Measurements from ENCODE around the gene PRKCSH. TPM values are rescaled to one million over a fixed set of nuclear protein-coding genes. Genes with fewer than 3 reads are reported as not detected.

PRKCSH gene
- total RNA-seq, 2 donors from 2014 or later: 272 to 285 TPM

- H3K9me3 Mint-ChIP-seq: no peaks in the 10 kb centered on the region
- peaks cover 5 to 6% of the 10 kb centered on the region in 2 donors for H3K36me3 Mint-ChIP-seq
- ATAC-seq (no peak), DNase-seq (ENCODE audit: low spot score in 2 of 2) (peak in 1 of 2 donors; percentile 13)
- peak within 1 kb of the TSS in 1 of 2 donors; percentile 50 for H3K27ac Mint-ChIP-seq
These were observed 45.5 kb downstream of the PRKCSH start, which contains the start of gene ELAVL3 for GRCh38 chr19:11480715-11481533. Gene ELAVL3, minus strand, starts transcription at chr19:11481046. Its CDS starts 438 bp downstream, at chr19:11480608.

GRCh38 chr19:11481534-11482383 is 46.3 kb downstream of the PRKCSH start:
- peak in 1 of 2 donors; percentile 83 for DNase-seq (ENCODE audit: low spot score in 2 of 2)
- Mint-ChIP-seq H3K9me3 (no peaks in the 10 kb centered on the region), H3K27ac (peak overlapping the region; percentile 50 to 79), H3K36me3 (peaks cover 5 to 6% of the 10 kb centered on the region in 2 donors)
- ATAC-seq: peak; percentile 77 to 90

GRCh38 chr19:11482384-11483050 is 47.1 kb downstream of the PRKCSH start:
- peak; percentile 75 to 86 for ATAC-seq
- peaks cover 5 to 6% of the 10 kb centered on the region in 2 donors for H3K36me3 Mint-ChIP-seq
- peak; percentile 91 to 93 for DNase-seq (ENCODE audit: low spot score in 2 of 2)
- H3K9me3 Mint-ChIP-seq: no peaks in the 10 kb centered on the region
- peak overlapping the region in 1 of 2 donors; percentile 79 for H3K27ac Mint-ChIP-seq

- H3K27ac Mint-ChIP-seq: peak overlapping the region in 1 of 2 donors; percentile 79
- DNase-seq (ENCODE audit: low spot score in 2 of 2): no peak
- peaks cover 5 to 6% of the 10 kb centered on the region in 2 donors for H3K36me3 Mint-ChIP-seq
- ATAC-seq: no peak
- H3K9me3 Mint-ChIP-seq: no peaks in the 10 kb centered on the region
These were observed 48.1 kb downstream of the PRKCSH start for GRCh38 chr19:11483366-11484111.

- ATAC-seq (no peak), DNase-seq (ENCODE audit: low spot score in 2 of 2) (no peak)
- Mint-ChIP-seq H3K27ac (peak overlapping the region in 1 of 2 donors; percentile 33), H3K9me3 (no peaks in the 10 kb centered on the region), H3K36me3 (peaks cover 9 to 13% of the 10 kb centered on the region in 2 donors)
These were observed 49.9 kb downstream of the PRKCSH start for GRCh38 chr19:11485245-11485837.

GRCh38 chr19:11486661-11487503 is 51.4 kb downstream of the PRKCSH start:
- Mint-ChIP-seq H3K27ac (no peak overlapping the region), H3K9me3 (no peaks in the 10 kb centered on the region), H3K36me3 (peaks cover 4 to 13% of the 10 kb centered on the region in 2 donors)
- ATAC-seq (no peak), DNase-seq (ENCODE audit: low spot score in 2 of 2) (no peak)

- peaks cover 4 to 13% of the 10 kb centered on the region in 2 donors for H3K36me3 Mint-ChIP-seq
- no peak for DNase-seq (ENCODE audit: low spot score in 2 of 2)
- no peak for ATAC-seq
- no peaks in the 10 kb centered on the region for H3K9me3 Mint-ChIP-seq
- peak overlapping the region in 1 of 2 donors; percentile 77 for H3K27ac Mint-ChIP-seq
These were observed 53.9 kb downstream of the PRKCSH start for GRCh38 chr19:11489378-11489777.

- Mint-ChIP-seq H3K9me3 (no peaks in the 10 kb centered on the region), H3K36me3 (peaks cover 3 to 4% of the 10 kb centered on the region in 2 donors), H3K27ac (no peak overlapping the region)
- DNase-seq (ENCODE audit: low spot score in 2 of 2): no peak
- no peak for ATAC-seq
These were observed 59.3 kb downstream of the PRKCSH start for GRCh38 chr19:11494634-11495285.

GRCh38 chr19:11495481-11495880 is 60.0 kb downstream of the PRKCSH start:
- ATAC-seq (no peak), DNase-seq (ENCODE audit: low spot score in 2 of 2) (no peak)
- Mint-ChIP-seq H3K36me3 (no peaks in the 10 kb centered on the region), H3K27ac (no peak overlapping the region), H3K9me3 (no peaks in the 10 kb centered on the region)

GRCh38 chr19:11495885-11496284 is 60.5 kb downstream of the PRKCSH start:
- H3K9me3 Mint-ChIP-seq: no peaks in the 10 kb centered on the region
- ATAC-seq: peak in 1 of 2 donors; percentile 18
- H3K27ac Mint-ChIP-seq: no peak overlapping the region
- no peak for DNase-seq (ENCODE audit: low spot score in 2 of 2)
- H3K36me3 Mint-ChIP-seq: no peaks in the 10 kb centered on the region

GRCh38 chr19:11496391-11497163 is 61.1 kb downstream of the PRKCSH start:
- H3K9me3 Mint-ChIP-seq: no peaks in the 10 kb centered on the region
- DNase-seq (ENCODE audit: low spot score in 2 of 2) (peak in 1 of 2 donors; percentile 74), ATAC-seq (peak; percentile 77 to 86)
- peaks cover 0 to 4% of the 10 kb centered on the region in 2 donors for H3K36me3 Mint-ChIP-seq
- no peak overlapping the region for H3K27ac Mint-ChIP-seq

- Mint-ChIP-seq H3K27ac (peak overlapping the region in 1 of 2 donors; percentile 37), H3K36me3 (peaks cover 0 to 5% of the 10 kb centered on the region in 2 donors), H3K9me3 (no peaks in the 10 kb centered on the region)
- DNase-seq (ENCODE audit: low spot score in 2 of 2) (no peak), ATAC-seq (no peak)
These were observed 63.8 kb downstream of the PRKCSH start for GRCh38 chr19:11499220-11499726.

GRCh38 chr19:11499890-11500420 is 64.5 kb downstream of the PRKCSH start:
- Mint-ChIP-seq H3K27ac (peak overlapping the region in 1 of 2 donors; percentile 83), H3K9me3 (no peaks in the 10 kb centered on the region), H3K36me3 (peaks cover 0 to 5% of the 10 kb centered on the region in 2 donors)
- ATAC-seq (no peak), DNase-seq (ENCODE audit: low spot score in 2 of 2) (no peak)
